Measurements from ENCODE around the gene RNF144A.

- TF ChIP-seq CTCF (conservative IDR thresholded peaks at IDR 0.05; ENCODE audit: low read depth, low read length) (no peak), EZH2 (IDR thresholded peaks at IDR 0.05; ENCODE audit: low read length, unreplicated experiment) (no peak), EZH2phosphoT487 (IDR thresholded peaks at IDR 0.05; ENCODE audit: borderline replicate concordance, low read length) (no peak)
These were observed 28.5 kb upstream of the RNF144A start for GRCh38 chr2:6888724-6889123.
